ENCODE measurements around the gene NID2. TPM values are rescaled to one million over a fixed set of nuclear protein-coding genes. Genes with fewer than 3 reads are reported as not detected.

The NID2 gene
- total and polyA plus RNA-seq, 2 experiments from 2014 or later: 179 to 538 TPM

DNA sequence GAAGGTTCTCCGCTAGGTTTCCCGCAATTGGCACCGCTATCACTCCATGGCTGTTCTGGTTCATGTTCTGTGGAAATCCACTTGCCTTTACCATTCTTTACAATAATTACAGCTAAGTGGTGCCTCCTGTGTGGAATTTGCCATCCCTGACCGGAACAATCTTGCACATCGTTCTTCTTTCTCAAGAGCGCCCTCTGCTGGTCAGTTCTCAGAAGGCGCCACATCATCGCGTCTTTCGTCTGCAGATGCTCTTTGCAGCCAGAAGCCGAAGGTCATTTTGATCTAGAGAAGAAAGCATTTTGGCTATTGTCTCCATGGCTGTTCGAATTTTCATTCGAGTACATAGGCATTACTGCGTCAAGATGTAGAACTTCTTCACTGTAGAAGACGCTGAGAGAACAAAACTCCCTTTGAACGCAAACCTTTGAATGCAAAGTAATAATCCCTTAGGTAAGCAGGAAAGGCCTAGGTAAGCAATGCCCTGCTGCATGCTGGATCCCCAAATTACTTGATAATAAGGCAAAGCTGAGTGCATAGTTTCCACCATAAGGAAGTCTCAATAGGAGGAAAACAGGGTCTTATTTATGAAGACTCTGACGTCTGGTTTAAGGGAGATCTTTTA, 89.7 kb downstream of the NID2 start:
- Histone ChIP-seq H3K4me1 (ENCODE audit: low read depth) (peaks cover 7% of the 10 kb centered on the region), H3K27me3 (no peaks in the 10 kb centered on the region), H3K9me3 (ENCODE audit: low read depth) (no peaks in the 10 kb centered on the region), H3K36me3 (no peaks in the 10 kb centered on the region), H3K4me3 (no peak overlapping the region), H3K27ac (no peak overlapping the region)
- TF ChIP-seq, protein P1, sequence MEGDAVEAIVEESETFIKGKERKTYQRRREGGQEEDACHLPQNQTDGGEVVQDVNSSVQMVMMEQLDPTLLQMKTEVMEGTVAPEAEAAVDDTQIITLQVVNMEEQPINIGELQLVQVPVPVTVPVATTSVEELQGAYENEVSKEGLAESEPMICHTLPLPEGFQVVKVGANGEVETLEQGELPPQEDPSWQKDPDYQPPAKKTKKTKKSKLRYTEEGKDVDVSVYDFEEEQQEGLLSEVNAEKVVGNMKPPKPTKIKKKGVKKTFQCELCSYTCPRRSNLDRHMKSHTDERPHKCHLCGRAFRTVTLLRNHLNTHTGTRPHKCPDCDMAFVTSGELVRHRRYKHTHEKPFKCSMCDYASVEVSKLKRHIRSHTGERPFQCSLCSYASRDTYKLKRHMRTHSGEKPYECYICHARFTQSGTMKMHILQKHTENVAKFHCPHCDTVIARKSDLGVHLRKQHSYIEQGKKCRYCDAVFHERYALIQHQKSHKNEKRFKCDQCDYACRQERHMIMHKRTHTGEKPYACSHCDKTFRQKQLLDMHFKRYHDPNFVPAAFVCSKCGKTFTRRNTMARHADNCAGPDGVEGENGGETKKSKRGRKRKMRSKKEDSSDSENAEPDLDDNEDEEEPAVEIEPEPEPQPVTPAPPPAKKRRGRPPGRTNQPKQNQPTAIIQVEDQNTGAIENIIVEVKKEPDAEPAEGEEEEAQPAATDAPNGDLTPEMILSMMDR (IDR thresholded peaks at IDR 0.05; ENCODE audit: low read depth, low read length): peak; percentile 82
- DNase-seq (ENCODE audit: low read depth in 1 of 2, low spot score in 1 of 2): peak; percentile 88 to 91

DNA sequence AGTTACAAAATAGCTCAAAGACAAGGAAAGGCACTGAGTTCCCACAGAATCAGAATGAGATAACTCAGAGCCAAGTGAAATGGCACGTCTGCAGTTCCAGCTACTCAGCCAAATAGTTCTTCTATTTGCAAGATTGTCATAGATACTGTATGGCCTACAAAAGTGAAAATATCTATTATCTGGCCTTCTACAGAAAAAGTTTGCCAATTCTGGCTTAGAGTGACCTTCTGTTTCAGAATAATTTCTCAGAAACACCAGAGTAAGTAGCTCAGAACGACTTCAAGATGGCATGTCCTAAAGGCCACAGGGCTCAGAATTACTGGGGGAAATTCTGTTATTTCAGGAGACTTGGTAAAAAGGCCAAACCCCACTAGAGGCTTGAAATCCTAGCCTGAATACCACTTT, 90.2 kb downstream of the NID2 start:
- H3K36me3 ChIP-seq: no peaks in the 10 kb centered on the region
- H3K4me3 ChIP-seq: no peak overlapping the region
- TF ChIP-seq, protein P1 (IDR thresholded peaks at IDR 0.05; ENCODE audit: low read depth, low read length): no peak
- H3K9me3 ChIP-seq (ENCODE audit: low read depth): no peaks in the 10 kb centered on the region
- H3K27ac ChIP-seq: no peak overlapping the region
- peak in 1 of 2 donors; percentile 63 for DNase-seq (ENCODE audit: low read depth in 1 of 2, low spot score in 1 of 2)
- H3K4me1 ChIP-seq (ENCODE audit: low read depth): peaks cover 7% of the 10 kb centered on the region
- no peaks in the 10 kb centered on the region for H3K27me3 ChIP-seq

DNA sequence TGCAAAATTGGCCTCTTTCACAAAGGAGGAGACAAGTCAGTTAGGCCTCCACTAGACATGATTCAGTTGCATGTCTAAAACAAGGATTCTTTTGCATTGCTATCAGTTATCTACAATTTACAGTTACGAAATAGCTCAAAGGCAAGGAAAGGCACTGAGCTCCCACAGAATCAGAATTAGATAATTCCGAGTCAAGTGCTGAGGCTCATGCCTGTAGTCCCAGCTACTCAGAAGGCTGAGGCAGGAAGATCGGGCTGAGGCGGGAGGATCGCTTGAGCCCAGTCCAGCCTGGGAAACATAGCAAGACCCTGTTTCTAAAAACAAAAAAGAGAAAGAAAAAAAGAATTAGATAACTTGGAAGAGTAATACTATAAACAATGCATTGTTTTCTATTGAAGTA, 91.8 kb downstream of the NID2 start:
- Histone ChIP-seq H3K36me3 (no peaks in the 10 kb centered on the region), H3K27ac (no peak overlapping the region), H3K4me1 (ENCODE audit: low read depth) (peaks cover 7% of the 10 kb centered on the region), H3K9me3 (ENCODE audit: low read depth) (no peaks in the 10 kb centered on the region), H3K4me3 (no peak overlapping the region), H3K27me3 (no peaks in the 10 kb centered on the region)
- DNase-seq (ENCODE audit: low read depth in 1 of 2, low spot score in 1 of 2): peak in 1 of 2 donors; percentile 66
- TF ChIP-seq, protein P1 (IDR thresholded peaks at IDR 0.05; ENCODE audit: low read depth, low read length): no peak

DNA sequence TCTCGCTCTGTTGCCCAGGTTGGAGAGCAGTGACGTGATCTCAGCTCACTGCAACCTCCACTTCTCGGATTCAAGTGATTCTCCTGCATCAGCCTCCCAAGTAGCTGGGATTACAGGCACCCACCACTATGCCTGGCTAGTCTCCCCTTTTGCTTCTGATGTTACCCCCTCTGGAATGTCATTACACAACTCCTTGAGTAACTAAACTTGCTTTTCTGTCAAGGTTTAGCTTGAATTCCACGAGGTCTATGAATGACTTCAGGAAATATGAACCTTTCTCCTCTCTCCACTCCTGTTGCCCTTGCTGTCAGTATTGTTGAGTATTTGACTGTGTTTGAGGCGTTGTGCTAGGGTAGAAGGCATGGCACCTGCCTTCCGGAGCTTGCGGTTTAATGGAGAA, 96.3 kb downstream of the NID2 start:
- H3K4me1 ChIP-seq (ENCODE audit: low read depth): no peaks in the 10 kb centered on the region
- no peak for DNase-seq (ENCODE audit: low read depth in 1 of 2, low spot score in 1 of 2)
- H3K4me3 ChIP-seq: no peak overlapping the region
- H3K27ac ChIP-seq: no peak overlapping the region
- TF ChIP-seq, protein P1 (IDR thresholded peaks at IDR 0.05; ENCODE audit: low read depth, low read length): no peak
- H3K36me3 ChIP-seq: no peaks in the 10 kb centered on the region
- no peaks in the 10 kb centered on the region for H3K27me3 ChIP-seq
- H3K9me3 ChIP-seq (ENCODE audit: low read depth): no peaks in the 10 kb centered on the region

DNA sequence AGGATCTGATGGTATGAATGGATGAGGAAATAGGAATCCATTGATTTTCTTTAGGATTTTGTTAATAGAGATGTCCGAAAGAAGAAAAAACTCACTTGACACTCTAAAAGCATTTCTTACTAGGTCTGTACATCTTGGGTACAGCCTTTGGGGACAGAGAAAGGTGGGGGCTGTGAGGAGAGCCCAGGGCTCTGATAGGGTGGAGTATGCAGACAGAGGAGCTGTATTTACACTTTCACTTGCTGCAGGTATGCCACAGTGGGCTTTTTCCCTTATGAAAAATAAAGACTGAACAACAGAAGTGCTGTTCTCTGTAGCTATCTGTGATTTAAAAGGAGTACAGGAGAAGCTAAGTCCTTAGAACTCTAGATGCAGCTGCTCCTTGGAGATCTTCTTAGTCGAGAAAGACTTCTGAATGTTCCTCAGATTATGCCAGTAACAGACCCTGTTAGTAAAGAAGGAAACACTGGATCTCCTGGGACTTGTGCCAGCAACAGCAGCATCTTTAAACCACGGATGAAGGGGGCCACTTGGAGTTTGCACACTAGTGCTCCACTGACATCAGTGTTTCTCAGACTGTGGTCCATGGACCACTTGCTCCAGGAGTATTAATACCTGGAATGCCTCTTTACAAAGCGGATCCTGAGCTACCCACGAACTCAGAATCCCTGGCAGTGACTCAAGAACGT, 98.9 kb downstream of the NID2 start:
- Histone ChIP-seq H3K9me3 (ENCODE audit: low read depth) (no peaks in the 10 kb centered on the region), H3K27me3 (no peaks in the 10 kb centered on the region), H3K4me3 (no peak overlapping the region), H3K27ac (no peak overlapping the region), H3K36me3 (no peaks in the 10 kb centered on the region), H3K4me1 (ENCODE audit: low read depth) (no peaks in the 10 kb centered on the region)
- TF ChIP-seq, protein P1 (IDR thresholded peaks at IDR 0.05; ENCODE audit: low read depth, low read length): no peak
- DNase-seq (ENCODE audit: low read depth in 1 of 2, low spot score in 1 of 2): no peak

Measured in cardiac muscle cell (in vitro differentiated cells and primary cell).